Measurements from ENCODE around the gene SLCO2A1.

GRCh38 chr3:133980550-133980949 lies 49.2 kb downstream of the SLCO2A1 start:
- TF ChIP-seq, protein P1, sequence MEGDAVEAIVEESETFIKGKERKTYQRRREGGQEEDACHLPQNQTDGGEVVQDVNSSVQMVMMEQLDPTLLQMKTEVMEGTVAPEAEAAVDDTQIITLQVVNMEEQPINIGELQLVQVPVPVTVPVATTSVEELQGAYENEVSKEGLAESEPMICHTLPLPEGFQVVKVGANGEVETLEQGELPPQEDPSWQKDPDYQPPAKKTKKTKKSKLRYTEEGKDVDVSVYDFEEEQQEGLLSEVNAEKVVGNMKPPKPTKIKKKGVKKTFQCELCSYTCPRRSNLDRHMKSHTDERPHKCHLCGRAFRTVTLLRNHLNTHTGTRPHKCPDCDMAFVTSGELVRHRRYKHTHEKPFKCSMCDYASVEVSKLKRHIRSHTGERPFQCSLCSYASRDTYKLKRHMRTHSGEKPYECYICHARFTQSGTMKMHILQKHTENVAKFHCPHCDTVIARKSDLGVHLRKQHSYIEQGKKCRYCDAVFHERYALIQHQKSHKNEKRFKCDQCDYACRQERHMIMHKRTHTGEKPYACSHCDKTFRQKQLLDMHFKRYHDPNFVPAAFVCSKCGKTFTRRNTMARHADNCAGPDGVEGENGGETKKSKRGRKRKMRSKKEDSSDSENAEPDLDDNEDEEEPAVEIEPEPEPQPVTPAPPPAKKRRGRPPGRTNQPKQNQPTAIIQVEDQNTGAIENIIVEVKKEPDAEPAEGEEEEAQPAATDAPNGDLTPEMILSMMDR (optimal IDR thresholded peaks at IDR 0.05 in 1 of 3, IDR thresholded peaks at IDR 0.05 in 1 of 3, conservative IDR thresholded peaks at IDR 0.05 in 1 of 3; ENCODE audit: extremely low read depth in 1 of 3, insufficient read depth in 2 of 3, low read length in 3 of 3): no peak
- no peak for TF ChIP-seq EZH2 (IDR thresholded peaks at IDR 0.05; ENCODE audit: low read length)

All from keratinocyte (primary cell).